Activated CD8-positive, alpha-beta memory T cell treated with anti-CD3 and anti-CD28 coated beads, Interleukin-2, amount 50 U/mL, for 48 hours (primary cell): Measurements from ENCODE around the gene MMRN2.
"Not testable (repeated sequence)": the region's sequence is repeated elsewhere in the genome, so short reads cannot be mapped to it uniquely, and the experiment has no call there.

Experiments used
- DNase-seq: peaks from one replicate; pipeline ENCODE4 v3.0.0-alpha.2; 2020

The MMRN2 gene

GRCh38 chr10:86957471-86958115, at the start of gene MMRN2:
MMRN2 (minus strand) TSS chr10:86957615; CDS start chr10:86957541, 74 bp downstream.
- DNase-seq = no peak

- DNase-seq = not testable (repeated sequence)
Observed at GRCh38 chr10:87007124-87007523, 49.7 kb upstream of the MMRN2 start.

- no peak for DNase-seq
Observed at GRCh38 chr10:87000491-87000890, 43.1 kb upstream of the MMRN2 start.

GRCh38 chr10:86999802-87000403, 42.5 kb upstream of the MMRN2 start:
- DNase-seq = not testable (repeated sequence)

- no peak for DNase-seq
Observed at GRCh38 chr10:86992929-86993328, 35.5 kb upstream of the MMRN2 start.

- DNase-seq = no peak
Observed at GRCh38 chr10:86992456-86992855, 35.0 kb upstream of the MMRN2 start.

GRCh38 chr10:86991362-86991761, 33.9 kb upstream of the MMRN2 start:
- DNase-seq = not testable (repeated sequence)

GRCh38 chr10:86988520-86988919, 31.1 kb upstream of the MMRN2 start:
- DNase-seq = no peak

GRCh38 chr10:86984498-86984897, 27.1 kb upstream of the MMRN2 start:
- not testable (repeated sequence) for DNase-seq

GRCh38 chr10:86981716-86982115, 24.3 kb upstream of the MMRN2 start:
- DNase-seq = no peak

GRCh38 chr10:86981020-86981419, 23.6 kb upstream of the MMRN2 start:
- not testable (repeated sequence) for DNase-seq

GRCh38 chr10:86979977-86980448, 22.6 kb upstream of the MMRN2 start:
- no peak for DNase-seq

GRCh38 chr10:86979296-86979818, 21.9 kb upstream of the MMRN2 start:
- DNase-seq = no peak

- DNase-seq = not testable (repeated sequence)
Observed at GRCh38 chr10:86978457-86978856, 21.0 kb upstream of the MMRN2 start.

- DNase-seq = no peak
Observed at GRCh38 chr10:86976362-86977056, 19.1 kb upstream of the MMRN2 start.

GRCh38 chr10:86974484-86974883, 17.1 kb upstream of the MMRN2 start:
- DNase-seq = no peak

GRCh38 chr10:86972613-86973380, 15.4 kb upstream of the MMRN2 start:
- DNase-seq = no peak

GRCh38 chr10:86971232-86971991, 14.0 kb upstream of the MMRN2 start:
- DNase-seq = peak; percentile 89

- no peak for DNase-seq
Observed at GRCh38 chr10:86970982-86971231, 13.5 kb upstream of the MMRN2 start.

GRCh38 chr10:86970162-86970981, 13.0 kb upstream of the MMRN2 start:
- DNase-seq = peak; percentile 58

GRCh38 chr10:86969421-86970041, 12.1 kb upstream of the MMRN2 start:
- peak; percentile 52 for DNase-seq
